B cell (primary cell): ENCODE measurements around the gene MSH5. TPM values are rescaled to one million over a fixed set of nuclear protein-coding genes. Genes with fewer than 3 reads are reported as not detected.

Experiments
- ATAC-seq: fragments of 200-7000 bp; cut with Tn5 transposase; one replicate; pipeline ENCODE4 v1.10.0; 2021; ENCODE audit warnings: low read depth, mild to moderate bottlenecking, moderate number of reproducible peaks, moderate library complexity
- CTCF ChIA-PET: fragments of 350-600 bp; sonication (Branson Sonifier 250); formaldehyde crosslinking; loops from one replicate; lab custom pipeline; 2021; ENCODE audit warnings: antibody characterized with exemption, inconsistent platforms; lab: Charles Lee
- POLR2A ChIA-PET: fragments of 350-600 bp; sonication (Branson Sonifier 250); formaldehyde crosslinking; loops from one replicate; lab custom pipeline; 2021; ENCODE audit warnings: antibody characterized with exemption; lab: Charles Lee
- DNase-seq: peaks from one replicate; pipeline ENCODE4 v3.0.0; 2013
- H2AFZ ChIP-seq: 2 replicates; pipeline ENCODE4 v1.6.1; 2012; ENCODE audit warnings: mild to moderate bottlenecking, low read depth, low read length; ENCODE audit not compliant: insufficient read depth, poor library complexity, severe bottlenecking
- H3K27ac ChIP-seq, 2 donors: 1 replicate in 1 of 2; 2 replicates in 1 of 2; pipeline ENCODE4 v1.5.1; 2012 to 2013; ENCODE audit warnings: low read length in 2 of 2, mild to moderate bottlenecking in 2 of 2, moderate library complexity in 1 of 2
- H3K27me3 ChIP-seq, 4 experiments: fragments of 200-600 bp in 1 of 4; sonication (generic) in 1 of 4; replicated peaks in 1 of 4; 1 replicate in 2 of 4; 2 replicates in 2 of 4; pipeline versions ENCODE4 v1.6.1 to v1.7.0; 2013 to 2016; ENCODE audit warnings: low read length in 3 of 4, mild to moderate bottlenecking in 2 of 4, mixed read lengths in 1 of 4, moderate library complexity in 1 of 4; ENCODE audit not compliant: insufficient read depth in 4 of 4, control insufficient read depth in 3 of 4; ENCODE audit errors: control extremely low read depth in 1 of 4
- H3K36me3 ChIP-seq, 2 experiments: replicated peaks in 1 of 2; 1 replicate in 1 of 2; 2 replicates in 1 of 2; pipeline versions ENCODE4 v1.6.1 to v1.7.1; 2013; ENCODE audit warnings: low read length in 1 of 2; ENCODE audit not compliant: insufficient read depth in 2 of 2, control insufficient read depth in 1 of 2; ENCODE audit errors: control extremely low read depth in 1 of 2, extremely low read depth in 1 of 2
- H3K4me1 ChIP-seq, 2 donors: fragments of 200-600 bp in 1 of 2; sonication (generic) in 1 of 2; 1 replicate in 1 of 2; 2 replicates in 1 of 2; pipeline versions ENCODE4 v1.5.1 to v1.6.1; 2013 to 2017; ENCODE audit warnings: low read length in 2 of 2; ENCODE audit not compliant: control insufficient read depth in 2 of 2, insufficient read depth in 2 of 2
- H3K4me2 ChIP-seq: replicated peaks from 2 replicates; pipeline ENCODE3; 2012; ENCODE audit warnings: mild to moderate bottlenecking, low read depth, low read length; ENCODE audit not compliant: poor library complexity, severe bottlenecking
- H3K4me3 ChIP-seq, 5 experiments: fragments of 200-600 bp in 1 of 5; sonication (generic) in 1 of 5; 1 replicate in 3 of 5; 2 replicates in 2 of 5; pipeline versions ENCODE4 v1.5.1 to v1.7.0; 2011 to 2016; ENCODE audit warnings: low read length in 4 of 5, mild to moderate bottlenecking in 4 of 5, low read depth in 2 of 5, control low read depth in 1 of 5, moderate library complexity in 1 of 5; ENCODE audit not compliant: insufficient read depth in 1 of 5; ENCODE audit errors: control extremely low read depth in 1 of 5, extremely low read depth in 1 of 5
- H3K79me2 ChIP-seq: fragments of 200-600 bp; sonication (generic); one replicate; pipeline ENCODE4 v1.6.0; 2016; ENCODE audit warnings: low read length; ENCODE audit not compliant: control insufficient read depth, insufficient read depth
- H3K9ac ChIP-seq: fragments of 200-600 bp; sonication (generic); 2 replicates; pipeline ENCODE4 v1.6.1; 2017; ENCODE audit warnings: mild to moderate bottlenecking, low read length, moderate library complexity
- H3K9me3 ChIP-seq, 3 donors: one replicate each; pipeline versions ENCODE4 v1.6.1 to v1.7.1; 2013; ENCODE audit warnings: low read length in 2 of 3; ENCODE audit not compliant: control insufficient read depth in 2 of 3, insufficient read depth in 1 of 3; ENCODE audit errors: control extremely low read depth in 1 of 3
- H4K20me1 ChIP-seq: 2 replicates; pipeline ENCODE4 v1.6.0; 2012; ENCODE audit warnings: mild to moderate bottlenecking, low read length; ENCODE audit not compliant: insufficient read depth, control insufficient read depth, poor library complexity, severe bottlenecking
- H3K27ac Mint-ChIP-seq: one replicate; pipeline ENCODE4 v1.8.0; 2021; ENCODE audit warnings: mixed read lengths
- H3K27me3 Mint-ChIP-seq: one replicate; pipeline ENCODE4 v1.8.0; 2021; ENCODE audit warnings: mixed read lengths
- H3K4me1 Mint-ChIP-seq: one replicate; pipeline ENCODE4 v1.8.0; 2021; ENCODE audit warnings: mixed read lengths
- H3K4me3 Mint-ChIP-seq: one replicate; pipeline ENCODE4 v1.8.0; 2021; ENCODE audit warnings: mixed read lengths
- H3K9me3 Mint-ChIP-seq: one replicate; pipeline ENCODE4 v1.8.0; 2022; ENCODE audit warnings: mixed read lengths; ENCODE audit not compliant: insufficient read depth
- CTCF ChIP-seq: fragments of 200-600 bp; IDR thresholded peaks from one replicate; pipeline ENCODE4 v1.8.0; 2022; ENCODE audit warnings: antibody characterized with exemption, mild to moderate bottlenecking
- EZH2 ChIP-seq: IDR thresholded peaks from 2 replicates; pipeline ENCODE4 v1.6.1; 2012; ENCODE audit warnings: borderline replicate concordance, low read depth, mild to moderate bottlenecking, moderate library complexity, low read length; ENCODE audit not compliant: insufficient read depth, poor library complexity, severe bottlenecking
- WGBS: methylation state at CpG from one replicate; pipeline ENCODE4 v1.1.5; 2013; ENCODE audit warnings: missing lambda C conversion rate; ENCODE audit not compliant: insufficient coverage; 5-methylcytosine and 5-hydroxymethylcytosine counted together
- intact Hi-C: fragments of 100-400 bp; cut with micrococcal nuclease; formaldehyde crosslinking; loops from one replicate; pipeline ENCODE4 v1.10.0; 2022
- polyA plus RNA-seq: library from polyadenylated mRNA; depleted of rRNA; stranded (reverse); fragments of >200 nt; gene quantifications from 2 replicates; pipeline ENCODE4 v1.2.3, GENCODE V29; 2012
- total RNA-seq, 2 donors: library from RNA; stranded (reverse); fragments of 120-200 nt in 1 of 2; gene quantifications; 1 replicate in 1 of 2; 2 replicates in 1 of 2; pipeline versions ENCODE4 v1.2.3 to v1.2.4, GENCODE V29; 2013 to 2022

Gene MSH5
- total and polyA plus RNA-seq, 2 donors (not counting 1 experiment from before 2014, with no cell fraction given), result 49.9 to 51.6 TPM

GRCh38 chr6:31736021-31736767, 3.6 kb upstream of the MSH5 start, which contains the start of gene CLIC1:
CLIC1 (minus strand) TSS chr6:31736530; CDS start chr6:31736300, 230 bp downstream.
- intact Hi-C loops, result loop anchor here (5.0 to 10.0 kb wide), 5 partner anchors 69 to 459 kb away; partner anchors contain the start of genes CSNK2B, DDX39B, DXO and EHMT2
- POLR2A ChIA-PET, result interaction anchor here (0.6 to 3.1 kb wide), 8 partner anchors 9 to 1024 kb away, joined by 3 to 16 read pairs (median 6); partner anchors contain the start of genes ABHD16A, BAG6, CSNK2B and HSPA1A
- Histone ChIP-seq H2AFZ (peak within 1 kb of the TSS; percentile 63), H3K4me3 (peak within 1 kb of the TSS; percentile 73 to 99 (median 87)), H3K4me2 (peak within 1 kb of the TSS; percentile 82), H3K79me2 (peaks cover 54% of the 10 kb centered on the region), H3K9ac (peak within 1 kb of the TSS; percentile 91), H3K9me3 (no peaks in the 10 kb centered on the region), H3K27ac (peak within 1 kb of the TSS; percentile 81 to 96), H3K27me3 (no peaks in the 10 kb centered on the region), H3K36me3 (peaks cover 4 to 31% of the 10 kb centered on the region in 2 experiments), H4K20me1 (peaks cover 7% of the 10 kb centered on the region), H3K4me1 (peaks cover 53 to 57% of the 10 kb centered on the region in 2 donors)
- H3K4me1 Mint-ChIP-seq, result peaks cover 83% of the 10 kb centered on the region
- WGBS, result 0% methylated on average over 11 of the region's 24 CpGs
- H3K9me3 Mint-ChIP-seq, result no peaks in the 10 kb centered on the region
- no peaks in the 10 kb centered on the region for H3K27me3 Mint-ChIP-seq
- ATAC-seq (peak; percentile 43), DNase-seq (peak; percentile 84)
- TF ChIP-seq CTCF (no peak), EZH2 (no peak)
- CTCF ChIA-PET, result interaction anchor here (6.1 to 7.8 kb wide), 4 partner anchors 7 to 94 kb away, joined by 34 to 90 read pairs (median 48); partner anchors contain the start of gene DDAH2
- H3K27ac Mint-ChIP-seq, result peak within 1 kb of the TSS; percentile 91
- H3K4me3 Mint-ChIP-seq, result peak within 1 kb of the TSS; percentile 100
